ENCODE results near the gene SLC6A12.

DNA sequence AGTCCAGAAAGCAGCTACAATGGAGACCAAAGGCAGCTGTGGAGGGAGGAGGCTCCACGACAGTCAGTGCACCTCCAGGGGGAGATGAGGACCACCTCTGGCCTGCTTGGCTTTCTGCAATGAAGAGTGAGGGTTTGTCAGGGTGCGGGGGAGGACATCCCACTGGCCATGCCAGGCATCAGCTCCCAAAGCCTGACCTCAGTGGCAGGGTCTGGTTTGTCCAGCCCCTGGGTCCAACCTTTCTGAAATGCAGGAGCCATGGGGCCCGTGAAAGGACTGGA lies 35.2 kb downstream of the SLC6A12 start:
- no peak for TF ChIP-seq CTCF (conservative IDR thresholded peaks at IDR 0.05; ENCODE audit: low read depth, low read length)
- TF ChIP-seq EZH2 (IDR thresholded peaks at IDR 0.05; ENCODE audit: low read length, unreplicated experiment) = no peak
- no peak for TF ChIP-seq EZH2phosphoT487 (IDR thresholded peaks at IDR 0.05; ENCODE audit: borderline replicate concordance, low read length)
